ENCODE data around the gene PLXNB1. TPM values are rescaled to one million over a fixed set of nuclear protein-coding genes. Genes with fewer than 3 reads are reported as not detected.

The PLXNB1 gene
- total RNA-seq, 1 experiment from 2014 or later: 97.7 TPM

- no peak overlapping the region for H3K27ac ChIP-seq
- peaks cover 8% of the 10 kb centered on the region; the same call in 1 of the 2 replicates for H3F3A ChIP-seq (ENCODE audit: insufficient read depth, low read depth)
- H4K20me1 ChIP-seq (ENCODE audit: insufficient read depth): no peaks in the 10 kb centered on the region
- H3K27me3 ChIP-seq (ENCODE audit: insufficient read depth, low read depth): no peaks in the 10 kb centered on the region
- CTCF ChIA-PET: no interaction called here
- no peak for DNase-seq
- intact Hi-C loops (cut with micrococcal nuclease; ENCODE audit: unreplicated experiment): no loop called here
- TF ChIP-seq EZH2 (IDR thresholded peaks at IDR 0.05; ENCODE audit: low read depth) (no peak), CTCF (conservative IDR thresholded peaks at IDR 0.05) (no peak)
- no peak overlapping the region for H3K4me2 ChIP-seq
- H3K9me2 ChIP-seq (ENCODE audit: insufficient read depth): no peaks in the 10 kb centered on the region
- peaks cover 7% of the 10 kb centered on the region; the same call in 1 of the 2 replicates for H3K4me1 ChIP-seq (replicated peaks; ENCODE audit: insufficient read depth)
- no peak overlapping the region for H3K4me3 ChIP-seq
- H2AFZ ChIP-seq: no peak overlapping the region
- H3K79me2 ChIP-seq (ENCODE audit: low read depth): no peaks in the 10 kb centered on the region
- H3K9me3 ChIP-seq (ENCODE audit: insufficient read depth, low read depth): no peaks in the 10 kb centered on the region
- BruUV-seq (replicated peaks): no TSS peak
- POLR2A ChIA-PET (ENCODE audit: unreplicated experiment): no interaction called here
- no peaks in the 10 kb centered on the region for H3K36me3 ChIP-seq (ENCODE audit: low read depth)
Observed at GRCh38 chr3:48477959-48478520, 48.2 kb upstream of the PLXNB1 start.

GRCh38 chr3:48476426-48477053 is 46.7 kb upstream of the PLXNB1 start:
- H2AFZ ChIP-seq: no peak overlapping the region
- CTCF ChIA-PET: no interaction called here

GRCh38 chr3:48475188-48475587 is 45.3 kb upstream of the PLXNB1 start:
- TF ChIP-seq CTCF (conservative IDR thresholded peaks at IDR 0.05) (no peak), EZH2 (IDR thresholded peaks at IDR 0.05; ENCODE audit: low read depth) (no peak)
- Histone ChIP-seq H3K9me2 (ENCODE audit: insufficient read depth) (no peaks in the 10 kb centered on the region), H3K9me3 (ENCODE audit: insufficient read depth, low read depth) (no peaks in the 10 kb centered on the region), H3K4me3 (no peak overlapping the region), H2AFZ (no peak overlapping the region), H3F3A (ENCODE audit: insufficient read depth, low read depth) (peaks cover 8% of the 10 kb centered on the region; the same call in 1 of the 2 replicates), H3K4me2 (no peak overlapping the region), H3K36me3 (ENCODE audit: low read depth) (no peaks in the 10 kb centered on the region), H3K27ac (no peak overlapping the region), H3K79me2 (ENCODE audit: low read depth) (peaks cover 14% of the 10 kb centered on the region), H3K27me3 (ENCODE audit: insufficient read depth, low read depth) (no peaks in the 10 kb centered on the region), H4K20me1 (ENCODE audit: insufficient read depth) (no peaks in the 10 kb centered on the region), H3K4me1 (replicated peaks; ENCODE audit: insufficient read depth) (peaks cover 15% of the 10 kb centered on the region)
- DNase-seq: no peak
- BruUV-seq (replicated peaks): no TSS peak
- ChIA-PET POLR2A (ENCODE audit: unreplicated experiment) (no interaction called here), CTCF (no interaction called here)
- intact Hi-C loops (cut with micrococcal nuclease; ENCODE audit: unreplicated experiment): no loop called here

More at GRCh38 chr3:48476426-48477053, 46.7 kb upstream of the PLXNB1 start:
- no peaks in the 10 kb centered on the region for H4K20me1 ChIP-seq (ENCODE audit: insufficient read depth)
- H3K36me3 ChIP-seq (ENCODE audit: low read depth): no peaks in the 10 kb centered on the region
- no peaks in the 10 kb centered on the region for H3K9me3 ChIP-seq (ENCODE audit: insufficient read depth, low read depth)
- no peak for DNase-seq
- no peak overlapping the region for H3K4me3 ChIP-seq
- no peaks in the 10 kb centered on the region for H3K27me3 ChIP-seq (ENCODE audit: insufficient read depth, low read depth)
- peaks cover 7% of the 10 kb centered on the region for H3K79me2 ChIP-seq (ENCODE audit: low read depth)
- POLR2A ChIA-PET (ENCODE audit: unreplicated experiment): no interaction called here
- no peak overlapping the region for H3K27ac ChIP-seq
- BruUV-seq (replicated peaks): no TSS peak
- H3K4me1 ChIP-seq (replicated peaks; ENCODE audit: insufficient read depth): peaks cover 13% of the 10 kb centered on the region; the same call in 1 of the 2 replicates
- intact Hi-C loops (cut with micrococcal nuclease; ENCODE audit: unreplicated experiment): no loop called here
- no peak overlapping the region for H3K4me2 ChIP-seq
- peaks cover 8% of the 10 kb centered on the region; the same call in 1 of the 2 replicates for H3F3A ChIP-seq (ENCODE audit: insufficient read depth, low read depth)
- H3K9me2 ChIP-seq (ENCODE audit: insufficient read depth): no peaks in the 10 kb centered on the region
- TF ChIP-seq CTCF (conservative IDR thresholded peaks at IDR 0.05) (no peak), EZH2 (IDR thresholded peaks at IDR 0.05; ENCODE audit: low read depth) (no peak)

Data from PC-9 (cell line).